ENCODE data around the gene RBMS1.

DNA sequence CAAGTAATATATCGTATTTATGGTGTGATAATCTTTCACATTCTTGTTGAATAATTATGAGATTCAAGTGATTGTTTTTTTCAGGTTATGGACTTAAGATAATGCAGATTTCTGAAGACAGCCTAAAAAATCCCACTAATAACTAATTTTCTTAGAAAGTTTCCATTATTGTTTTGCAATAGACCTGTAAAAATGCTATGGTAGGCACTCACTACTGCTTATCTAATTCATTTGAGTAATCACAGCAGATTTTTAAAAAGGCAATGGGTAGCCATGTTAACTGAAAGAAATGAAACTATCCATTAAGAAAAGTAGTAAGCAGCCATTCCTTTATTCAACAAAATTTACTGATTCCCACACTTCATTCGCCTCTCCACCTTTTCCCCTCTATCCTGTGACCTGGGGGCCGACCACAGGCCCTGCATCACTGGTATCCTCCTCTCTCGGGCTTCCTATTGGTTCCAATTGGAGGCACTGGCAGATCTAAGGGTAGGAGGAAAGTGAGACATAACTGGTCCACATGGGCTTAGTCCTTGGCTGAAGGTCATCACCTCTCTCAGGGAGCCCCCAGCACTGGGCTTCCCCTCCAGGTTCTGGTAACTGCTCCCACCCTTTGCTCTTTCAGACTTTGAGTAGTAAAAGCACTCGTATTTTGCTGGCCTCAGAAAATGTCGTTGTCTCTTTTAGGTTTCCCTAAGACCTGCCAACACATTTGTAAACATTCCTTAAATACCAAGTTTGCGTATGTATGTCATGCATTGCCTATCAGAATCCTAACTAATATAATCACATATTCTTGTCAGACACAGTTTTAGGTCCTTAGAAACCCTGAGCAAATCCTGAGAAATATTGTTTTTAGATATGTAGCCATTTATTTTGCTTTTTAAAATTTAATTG, 18.5 kb downstream of the RBMS1 start:
- TF ChIP-seq, protein P1, sequence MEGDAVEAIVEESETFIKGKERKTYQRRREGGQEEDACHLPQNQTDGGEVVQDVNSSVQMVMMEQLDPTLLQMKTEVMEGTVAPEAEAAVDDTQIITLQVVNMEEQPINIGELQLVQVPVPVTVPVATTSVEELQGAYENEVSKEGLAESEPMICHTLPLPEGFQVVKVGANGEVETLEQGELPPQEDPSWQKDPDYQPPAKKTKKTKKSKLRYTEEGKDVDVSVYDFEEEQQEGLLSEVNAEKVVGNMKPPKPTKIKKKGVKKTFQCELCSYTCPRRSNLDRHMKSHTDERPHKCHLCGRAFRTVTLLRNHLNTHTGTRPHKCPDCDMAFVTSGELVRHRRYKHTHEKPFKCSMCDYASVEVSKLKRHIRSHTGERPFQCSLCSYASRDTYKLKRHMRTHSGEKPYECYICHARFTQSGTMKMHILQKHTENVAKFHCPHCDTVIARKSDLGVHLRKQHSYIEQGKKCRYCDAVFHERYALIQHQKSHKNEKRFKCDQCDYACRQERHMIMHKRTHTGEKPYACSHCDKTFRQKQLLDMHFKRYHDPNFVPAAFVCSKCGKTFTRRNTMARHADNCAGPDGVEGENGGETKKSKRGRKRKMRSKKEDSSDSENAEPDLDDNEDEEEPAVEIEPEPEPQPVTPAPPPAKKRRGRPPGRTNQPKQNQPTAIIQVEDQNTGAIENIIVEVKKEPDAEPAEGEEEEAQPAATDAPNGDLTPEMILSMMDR (conservative IDR thresholded peaks at IDR 0.05; ENCODE audit: low read length), result no peak
- no peak for TF ChIP-seq EZH2phosphoT487 (IDR thresholded peaks at IDR 0.05; ENCODE audit: borderline replicate concordance)
